H1 (cell line): Measurements from ENCODE around the gene ATXN3. TPM values are rescaled to one million over a fixed set of nuclear protein-coding genes. Genes with fewer than 3 reads are reported as not detected.

Source experiments
- CTCF ChIA-PET: fragments of 300-600 bp; sonication (Branson Sonifier 250); formaldehyde crosslinking; loops from one replicate; lab custom pipeline; 2021; ENCODE audit not compliant: partially characterized antibody; lab: Charles Lee
- POLR2A ChIA-PET: fragments of 300-600 bp; sonication (Branson Sonifier 250); formaldehyde crosslinking; loops from one replicate; lab custom pipeline; 2021; ENCODE audit warnings: inconsistent platforms; ENCODE audit not compliant: partially characterized antibody; lab: Charles Lee
- DNase-seq, 2 experiments: peaks; one replicate each; pipeline versions ENCODE4 v3.0.0 to v3.0.0-alpha.2; 2010 to 2022; ENCODE audit warnings: low spot score in 2 of 2, low read depth in 1 of 2, mixed read lengths in 1 of 2
- FAIRE-seq: peaks from 2 replicates; lab custom pipeline; 2011; peaks lifted over from hg19 to GRCh38; lab: Jason Lieb, UNC
- H2AFZ ChIP-seq: 2 replicates; pipeline ENCODE4 v1.8.1; 2012; ENCODE audit warnings: low read length, inconsistent platforms
- H2AK5ac ChIP-seq: 2 replicates; pipeline ENCODE4 v1.6.1; 2013; ENCODE audit warnings: low read depth, low read length
- H2BK120ac ChIP-seq: replicated peaks from 2 replicates; pipeline ENCODE3; 2013; ENCODE audit warnings: low read depth, low read length, inconsistent platforms
- H2BK12ac ChIP-seq: 2 replicates; pipeline ENCODE4 v1.6.1; 2013; ENCODE audit warnings: low read depth, low read length
- H2BK15ac ChIP-seq: 2 replicates; pipeline ENCODE4 v1.6.1; 2013; ENCODE audit warnings: low read length
- H2BK20ac ChIP-seq: 2 replicates; pipeline ENCODE4 v1.6.1; 2013; ENCODE audit warnings: low read length
- H2BK5ac ChIP-seq: 2 replicates; pipeline ENCODE4 v1.6.1; 2013; ENCODE audit warnings: low read depth, low read length
- H3K14ac ChIP-seq: 2 replicates; pipeline ENCODE4 v1.6.1; 2013; ENCODE audit warnings: inconsistent platforms; ENCODE audit not compliant: insufficient read length
- H3K18ac ChIP-seq: 2 replicates; pipeline ENCODE4 v1.6.1; 2013; ENCODE audit warnings: low read length; ENCODE audit errors: extremely low read depth
- H3K23ac ChIP-seq: 2 replicates; pipeline ENCODE4 v1.6.1; 2013; ENCODE audit warnings: inconsistent platforms; ENCODE audit not compliant: insufficient read length
- H3K23me2 ChIP-seq: 2 replicates; pipeline ENCODE4 v1.6.1; 2013; ENCODE audit warnings: low read depth, low read length
- H3K27ac ChIP-seq: 2 replicates; pipeline ENCODE4 v1.6.1; 2011; ENCODE audit warnings: low read depth, low read length, inconsistent platforms
- H3K27me3 ChIP-seq, 4 experiments: replicated peaks in 1 of 4; 1 replicate in 1 of 4; 2 replicates in 3 of 4; pipeline versions ENCODE4 v1.6.1 to v1.8.1; 2011 to 2013; ENCODE audit warnings: low read length in 3 of 4, mild to moderate bottlenecking in 3 of 4, inconsistent platforms in 2 of 4, mixed read lengths in 2 of 4, moderate library complexity in 1 of 4; ENCODE audit not compliant: control insufficient read depth in 3 of 4, insufficient read depth in 3 of 4; ENCODE audit errors: extremely low read depth in 1 of 4
- H3K36me3 ChIP-seq, 4 experiments: 2 replicates each; pipeline versions ENCODE4 v1.6.1 to v1.8.1; 2011 to 2013; ENCODE audit warnings: mild to moderate bottlenecking in 4 of 4, low read length in 3 of 4, moderate library complexity in 2 of 4, control low read depth in 1 of 4, inconsistent platforms in 1 of 4; ENCODE audit not compliant: insufficient read depth in 4 of 4, control insufficient read depth in 2 of 4
- H3K4ac ChIP-seq: replicated peaks from 2 replicates; pipeline ENCODE3; 2013; ENCODE audit warnings: low read length, low read depth, mixed read lengths, inconsistent platforms; ENCODE audit not compliant: insufficient read length
- H3K4me1 ChIP-seq, 4 experiments: replicated peaks in 1 of 4; 1 replicate in 1 of 4; 2 replicates in 3 of 4; pipeline versions ENCODE4 v1.6.1 to v1.8.1; 2011 to 2013; ENCODE audit warnings: low read length in 3 of 4, inconsistent platforms in 2 of 4, mixed read lengths in 1 of 4; ENCODE audit not compliant: insufficient read depth in 4 of 4, control insufficient read depth in 3 of 4
- H3K4me2 ChIP-seq, 2 experiments: 2 replicates each; pipeline versions ENCODE4 v1.6.1 to v1.8.1; 2011 to 2013; ENCODE audit warnings: low read depth in 2 of 2, low read length in 2 of 2, control low read depth in 1 of 2, inconsistent platforms in 1 of 2, mild to moderate bottlenecking in 1 of 2; ENCODE audit not compliant: insufficient read depth in 1 of 2
- H3K4me3 ChIP-seq, 4 experiments: fragments of 200-600, 300-600 bp in 1 of 4; sonication (generic), shearing (Covaris generic), sonication (Bioruptor Twin) in 1 of 4; 2 replicates each; pipeline versions ENCODE4 v1.5.1 to v1.8.1; 2011 to 2016; ENCODE audit warnings: low read length in 4 of 4, low read depth in 3 of 4, control low read depth in 2 of 4, inconsistent platforms in 2 of 4, mild to moderate bottlenecking in 2 of 4, mixed read lengths in 1 of 4, moderate library complexity in 1 of 4; ENCODE audit not compliant: insufficient read depth in 2 of 4; ENCODE audit errors: extremely low read depth in 1 of 4
- H3K56ac ChIP-seq: replicated peaks from 2 replicates; pipeline ENCODE3; 2013; ENCODE audit warnings: low read depth, mild to moderate bottlenecking, mixed read lengths, low read length, inconsistent platforms; ENCODE audit not compliant: insufficient read length
- H3K79me1 ChIP-seq: 2 replicates; pipeline ENCODE4 v1.6.1; 2013; ENCODE audit warnings: low read depth, low read length, control low read depth
- H3K79me2 ChIP-seq, 2 experiments: 2 replicates each; pipeline versions ENCODE4 v1.6.1 to v1.8.1; 2012 to 2013; ENCODE audit warnings: low read length in 2 of 2, mild to moderate bottlenecking in 2 of 2, inconsistent platforms in 1 of 2; ENCODE audit not compliant: insufficient read depth in 2 of 2, control insufficient read depth in 1 of 2
- H3K9ac ChIP-seq, 4 experiments: replicated peaks in 1 of 4; 1 replicate in 1 of 4; 2 replicates in 3 of 4; pipeline versions ENCODE4 v1.6.1 to v1.8.1; 2011 to 2013; ENCODE audit warnings: low read depth in 3 of 4, low read length in 3 of 4, control low read depth in 2 of 4, mild to moderate bottlenecking in 2 of 4, moderate library complexity in 2 of 4, inconsistent platforms in 1 of 4; ENCODE audit errors: extremely low read depth in 1 of 4
- H3K9me3 ChIP-seq, 2 experiments: 2 replicates each; pipeline versions ENCODE4 v1.6.1 to v1.8.1; 2012 to 2013; ENCODE audit warnings: mild to moderate bottlenecking in 2 of 2, moderate library complexity in 2 of 2, control low read depth in 1 of 2, inconsistent platforms in 1 of 2, low read depth in 1 of 2, low read length in 1 of 2, mixed read lengths in 1 of 2; ENCODE audit not compliant: insufficient read depth in 2 of 2
- H4K20me1 ChIP-seq, 2 experiments: replicated peaks in 1 of 2; 2 replicates each; pipeline versions ENCODE3 to v1.8.1; 2011 to 2013; ENCODE audit warnings: inconsistent platforms in 2 of 2, low read length in 2 of 2, mild to moderate bottlenecking in 1 of 2; ENCODE audit not compliant: insufficient read depth in 2 of 2, control insufficient read depth in 1 of 2
- H4K5ac ChIP-seq: 2 replicates; pipeline ENCODE4 v1.6.1; 2013; ENCODE audit warnings: low read length, low read depth, mixed read lengths, inconsistent platforms; ENCODE audit not compliant: insufficient read length
- H4K8ac ChIP-seq: 2 replicates; pipeline ENCODE4 v1.8.0; 2013; ENCODE audit warnings: mild to moderate bottlenecking, moderate library complexity, low read length, inconsistent platforms; ENCODE audit not compliant: insufficient read depth; ENCODE audit errors: extremely low read depth
- H4K91ac ChIP-seq: replicated peaks from 2 replicates; pipeline ENCODE3; 2013; ENCODE audit warnings: low read length, mixed read lengths, inconsistent platforms; ENCODE audit not compliant: insufficient read length
- CREB1 ChIP-seq: IDR thresholded peaks from 2 replicates; pipeline ENCODE4 v1.6.1; 2012; ENCODE audit warnings: inconsistent platforms
- HDAC2 ChIP-seq, 2 experiments: fragments of 300-600 bp in 1 of 2; sonication (generic) in 1 of 2; IDR thresholded peaks; 2 replicates each; pipeline ENCODE4 v1.6.1; 2011 to 2012; ENCODE audit warnings: low read depth in 2 of 2, low read length in 2 of 2, mild to moderate bottlenecking in 2 of 2, moderate library complexity in 2 of 2, borderline replicate concordance in 1 of 2, inconsistent platforms in 1 of 2
- KDM1A ChIP-seq: fragments of 200-600, 300-600 bp; sonication (generic); IDR thresholded peaks from 2 replicates; pipeline ENCODE4 v1.7.1; 2016; ENCODE audit warnings: mild to moderate bottlenecking, low read length, borderline replicate concordance
- NANOG ChIP-seq: IDR thresholded peaks from 2 replicates; pipeline ENCODE4 v1.6.1; 2011; ENCODE audit warnings: low read length, low read depth, mild to moderate bottlenecking, inconsistent platforms; ENCODE audit not compliant: insufficient read depth, poor library complexity, severe bottlenecking
- POU5F1 ChIP-seq: IDR thresholded peaks from 2 replicates; pipeline ENCODE4 v1.6.1; 2011; ENCODE audit warnings: low read depth, mild to moderate bottlenecking, low read length, moderate library complexity
- RFX5 ChIP-seq: IDR thresholded peaks from 2 replicates; pipeline ENCODE4 v1.6.1; 2011; ENCODE audit warnings: low read depth, low read length, improper control_type of control experiment, borderline replicate concordance
- RNF2 ChIP-seq: fragments of 200-900, 300-1000 bp; sonication (generic); IDR thresholded peaks from 2 replicates; pipeline ENCODE4 v1.7.1; 2016; ENCODE audit warnings: borderline replicate concordance, low read depth, mild to moderate bottlenecking, antibody characterized with exemption, low read length; ENCODE audit not compliant: poor library complexity, severe bottlenecking; ENCODE audit errors: missing control alignments
- SUZ12 ChIP-seq: fragments of 200-600 bp; sonication (generic); IDR thresholded peaks from 2 replicates; pipeline ENCODE4 v1.6.1; 2012; ENCODE audit warnings: mild to moderate bottlenecking, inconsistent platforms, low read length, moderate library complexity, mixed read lengths
- TAF1 ChIP-seq: IDR thresholded peaks from 2 replicates; pipeline ENCODE4 v1.6.1; 2011; ENCODE audit warnings: mild to moderate bottlenecking, low read depth, low read length
- TAF7 ChIP-seq: optimal IDR thresholded peaks from 2 replicates; pipeline ENCODE3; 2011; ENCODE audit warnings: low read depth, mild to moderate bottlenecking, inconsistent platforms, low read length, moderate library complexity, borderline replicate concordance
- WGBS, 2 experiments: shearing (Covaris generic) in 1 of 2; methylation state at CpG; one replicate each; pipeline versions ENCODE4 v1.1.6 to v1.1.7; 2013 to 2015; ENCODE audit warnings: low lambda C conversion rate in 2 of 2, mixed read lengths in 2 of 2, inconsistent platforms in 1 of 2, low coverage in 1 of 2, missing lambda C conversion rate in 1 of 2; ENCODE audit not compliant: insufficient replicate concordance in 2 of 2, insufficient coverage in 1 of 2, insufficient read length in 1 of 2; ENCODE audit errors: extremely low coverage in 1 of 2, missing lambda C conversion rate in 1 of 2; 5-methylcytosine and 5-hydroxymethylcytosine counted together
- polyA plus RNA-seq, 7 experiments: library from polyadenylated mRNA; depleted of rRNA in 3 of 7; stranded (reverse) in 5 of 7; unstranded in 2 of 7; fragments of >200 nt in 5 of 7; fragments of 200-250 nt in 2 of 7; gene quantifications; 1 replicate in 5 of 7; 2 replicates in 1 of 7; 4 replicates in 1 of 7; pipeline versions ENCODE4 v1.2.1 to v1.2.3, GENCODE V29; 2011 to 2013; ENCODE audit warnings: missing spikeins in 2 of 7, mixed read lengths in 2 of 7
- total RNA-seq: library from RNA; stranded (reverse); fragmentation: NEBNext Ultra II Directional; extraction: Animal tissue kit (Norgen Biotek cat#: 25700); gene quantifications from 2 replicates; pipeline ENCODE4 v1.2.1, GENCODE V29; 2021
- TF ChIP-seq, protein P1 (sequence below): IDR thresholded peaks from 2 replicates; pipeline ENCODE4 v1.6.1; 2012; ENCODE audit warnings: inconsistent platforms
- TF ChIP-seq, protein P2 (sequence below): IDR thresholded peaks from 2 replicates; pipeline ENCODE4 v1.6.1; 2011; ENCODE audit warnings: low read depth, mild to moderate bottlenecking, low read length; ENCODE audit not compliant: insufficient read depth

The ATXN3 gene
- total and polyA plus RNA-seq, 2 of the 8 experiments (the other 6 are each of a cell fraction or from before 2014, with no cell fraction given) = 8.8 to 37.2 TPM

DNA sequence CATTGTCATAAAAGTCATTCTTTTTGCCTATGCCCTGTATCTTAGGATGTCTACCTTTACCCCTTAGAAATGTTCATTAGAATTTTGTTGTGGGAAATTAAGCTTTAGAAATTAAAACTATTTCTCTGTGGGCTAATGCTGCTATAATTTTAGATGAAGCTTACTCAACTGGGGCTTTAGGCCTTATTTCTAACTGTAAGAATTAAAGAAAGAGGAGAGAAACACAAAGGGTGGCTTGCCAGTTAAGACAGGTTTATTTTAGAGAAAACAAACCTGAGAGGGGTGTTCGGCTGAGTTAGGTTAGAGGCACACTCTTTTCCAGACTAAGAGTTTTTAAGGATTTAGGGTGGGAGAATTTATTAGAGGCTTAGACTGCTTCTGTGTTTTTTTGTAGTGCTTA is 72.9 kb downstream of the ATXN3 start:
- no peak overlapping the region for H2AFZ ChIP-seq
- TF ChIP-seq RFX5 = no peak
- TF ChIP-seq, protein P1, sequence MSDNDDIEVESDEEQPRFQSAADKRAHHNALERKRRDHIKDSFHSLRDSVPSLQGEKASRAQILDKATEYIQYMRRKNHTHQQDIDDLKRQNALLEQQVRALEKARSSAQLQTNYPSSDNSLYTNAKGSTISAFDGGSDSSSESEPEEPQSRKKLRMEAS = no peak
- no peak for TF ChIP-seq POU5F1
- TF ChIP-seq NANOG = no peak
- no peak for TF ChIP-seq KDM1A
- TF ChIP-seq, protein P2, sequence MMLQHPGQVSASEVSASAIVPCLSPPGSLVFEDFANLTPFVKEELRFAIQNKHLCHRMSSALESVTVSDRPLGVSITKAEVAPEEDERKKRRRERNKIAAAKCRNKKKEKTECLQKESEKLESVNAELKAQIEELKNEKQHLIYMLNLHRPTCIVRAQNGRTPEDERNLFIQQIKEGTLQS = no peak
- TF ChIP-seq CREB1 = no peak
- TF ChIP-seq HDAC2 (IDR thresholded peaks at IDR 0.05; ENCODE audit: borderline replicate concordance in 1 of 2, low read depth in 2 of 2, low read length in 2 of 2) = no peak
- no peak for TF ChIP-seq SUZ12
- no peak for TF ChIP-seq TAF7
- TF ChIP-seq RNF2 = no peak
- no peak for TF ChIP-seq TAF1

More for the DNA sequence above, 72.9 kb downstream of the ATXN3 start:
- Histone ChIP-seq H2BK12ac (no peak overlapping the region), H3K27me3 (no peaks in the 10 kb centered on the region), H3K14ac (no peak overlapping the region), H2BK15ac (no peak overlapping the region), H3K4me1 (peaks cover 0 to 3% (median 2%) of the 10 kb centered on the region in 4 experiments; a peak in 4 of 7 replicates), H3K23ac (no peak overlapping the region), H3K18ac (no peak overlapping the region), H3K79me1 (peaks cover 3% of the 10 kb centered on the region; the same call in 1 of the 2 replicates), H3K9ac (no peak overlapping the region), H3K4me3 (no peak overlapping the region), H4K8ac (no peak overlapping the region), H3K4ac (no peak overlapping the region), H4K20me1 (peaks cover 2% of the 10 kb centered on the region in 2 experiments), H3K23me2 (no peaks in the 10 kb centered on the region), H3K79me2 (peaks cover 17 to 38% of the 10 kb centered on the region in 2 experiments), H3K9me3 (0 out of 4 replicates have a peak, but pooled peaks cover 0 to 4% of the 10 kb centered on the region in 2 experiments), H4K5ac (no peak overlapping the region), H2BK20ac (no peak overlapping the region), H3K56ac (no peak overlapping the region), H3K4me2 (no peak overlapping the region), H2BK5ac (no peak overlapping the region), H2BK120ac (no peak overlapping the region), H4K91ac (no peak overlapping the region), H3K36me3 (peaks cover 0 to 18% (median 6%) of the 10 kb centered on the region in 4 experiments; a peak in 3 of 8 replicates), H3K27ac (no peak overlapping the region), H2AK5ac (no peak overlapping the region)
- 89% methylated on average over 1 of the region's 1 CpG; no CpG with 5 or more reads in 1 of the 2 experiments for WGBS, 2 experiments
- CTCF ChIA-PET = interaction anchor here (0.7 kb wide), 1 partner anchor 782 kb away, joined by 3 read pairs; no protein-coding TSS in a partner anchor
- no peak for FAIRE-seq
- POLR2A ChIA-PET = no interaction called here
- DNase-seq = no peak
